Colonic mucosa (tissue), 4 donors: ENCODE data around the gene PRKAR2B. TPM values are rescaled to one million over a fixed set of nuclear protein-coding genes. Genes with fewer than 3 reads are reported as not detected.

Experiments used
- DNase-seq: peaks from one replicate; pipeline ENCODE4 v3.0.0-alpha.2; 2020
- H3K27ac ChIP-seq: fragments of 200-600 bp; one replicate; pipeline ENCODE4 v1.8.0; 2021
- H3K27me3 ChIP-seq: fragments of 200-600 bp; one replicate; pipeline ENCODE4 v1.8.0; 2021
- H3K36me3 ChIP-seq: fragments of 200-600 bp; one replicate; pipeline ENCODE4 v1.8.0; 2021
- H3K4me1 ChIP-seq: fragments of 200-600 bp; one replicate; pipeline ENCODE4 v1.8.0; 2021; ENCODE audit warnings: mild to moderate bottlenecking
- H3K4me3 ChIP-seq: fragments of 200-600 bp; one replicate; pipeline ENCODE4 v1.8.0; 2021
- H3K9ac ChIP-seq, 2 donors: one replicate each; pipeline ENCODE4 v1.7.0; 2013; ENCODE audit warnings: control low read depth in 2 of 2, low read depth in 2 of 2, low read length in 2 of 2
- H3K9me3 ChIP-seq: fragments of 200-600 bp; one replicate; pipeline ENCODE4 v1.8.0; 2021
- intact Hi-C: fragments of 100-400 bp; cut with DNase I; formaldehyde crosslinking; loops from one replicate; pipeline ENCODE4 v1.14.1; 2022
- total RNA-seq, 2 donors: library from RNA; stranded (reverse); fragmentation: NEBNext Ultra II Directional in 1 of 2; extraction: Animal tissue kit (Norgen Biotek cat#: 25700) in 1 of 2; gene quantifications; one replicate each; pipeline ENCODE4 v1.2.1, GENCODE V29; 2021
- TF ChIP-seq, protein P1 (sequence below): fragments of 200-600 bp; IDR thresholded peaks from one replicate; pipeline ENCODE4 v1.8.0; 2022; ENCODE audit warnings: antibody characterized with exemption, mild to moderate bottlenecking
- donor health status: healthy.
- donor health status: DM: no; HTN: no; CAD: no.
- donor health status: DM: no; HTN: no; CAD: no.

The PRKAR2B gene
- total RNA-seq, 2 donors from 2014 or later, result 9.3 to 11.7 TPM

DNA sequence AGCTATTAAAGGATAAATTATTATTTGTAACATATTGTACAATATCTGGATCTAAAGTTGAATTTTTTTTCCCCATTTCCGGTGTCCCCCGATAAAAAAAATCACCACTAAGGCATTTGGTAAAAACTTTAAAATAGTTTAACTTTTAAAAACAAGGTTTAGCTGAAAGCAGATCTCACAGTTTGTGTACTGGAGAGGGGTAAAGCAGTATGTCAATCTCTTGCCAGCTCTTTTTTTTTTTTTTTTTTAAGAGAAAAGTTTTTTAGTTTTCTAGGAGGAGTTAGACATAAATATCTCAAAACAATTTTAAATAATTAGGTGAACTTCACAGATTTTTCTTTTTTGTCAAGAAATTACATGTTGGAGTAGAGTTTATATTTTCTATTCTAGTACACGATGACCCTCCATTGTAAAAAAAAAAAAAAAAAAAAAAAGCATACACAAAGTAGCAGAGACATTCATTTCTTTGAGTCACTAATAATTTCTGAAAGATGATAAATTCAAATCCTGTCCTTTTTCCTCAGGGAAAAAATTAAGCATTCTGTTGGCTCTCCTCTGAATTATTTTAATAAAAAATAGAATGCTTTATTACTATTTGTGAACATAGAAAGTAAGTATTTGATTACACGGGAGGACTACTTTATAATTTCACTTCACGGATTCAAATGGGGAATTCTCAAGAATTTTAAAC, 122.4 kb downstream of the PRKAR2B start:
- peak overlapping the region; percentile 97 for H3K27ac ChIP-seq
- H3K9me3 ChIP-seq, result no peaks in the 10 kb centered on the region
- no peaks in the 10 kb centered on the region for H3K36me3 ChIP-seq
- TF ChIP-seq, protein P1, sequence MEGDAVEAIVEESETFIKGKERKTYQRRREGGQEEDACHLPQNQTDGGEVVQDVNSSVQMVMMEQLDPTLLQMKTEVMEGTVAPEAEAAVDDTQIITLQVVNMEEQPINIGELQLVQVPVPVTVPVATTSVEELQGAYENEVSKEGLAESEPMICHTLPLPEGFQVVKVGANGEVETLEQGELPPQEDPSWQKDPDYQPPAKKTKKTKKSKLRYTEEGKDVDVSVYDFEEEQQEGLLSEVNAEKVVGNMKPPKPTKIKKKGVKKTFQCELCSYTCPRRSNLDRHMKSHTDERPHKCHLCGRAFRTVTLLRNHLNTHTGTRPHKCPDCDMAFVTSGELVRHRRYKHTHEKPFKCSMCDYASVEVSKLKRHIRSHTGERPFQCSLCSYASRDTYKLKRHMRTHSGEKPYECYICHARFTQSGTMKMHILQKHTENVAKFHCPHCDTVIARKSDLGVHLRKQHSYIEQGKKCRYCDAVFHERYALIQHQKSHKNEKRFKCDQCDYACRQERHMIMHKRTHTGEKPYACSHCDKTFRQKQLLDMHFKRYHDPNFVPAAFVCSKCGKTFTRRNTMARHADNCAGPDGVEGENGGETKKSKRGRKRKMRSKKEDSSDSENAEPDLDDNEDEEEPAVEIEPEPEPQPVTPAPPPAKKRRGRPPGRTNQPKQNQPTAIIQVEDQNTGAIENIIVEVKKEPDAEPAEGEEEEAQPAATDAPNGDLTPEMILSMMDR, result no peak
- H3K4me1 ChIP-seq, result no peaks in the 10 kb centered on the region
- peak overlapping the region; percentile 47 for H3K4me3 ChIP-seq
- H3K9ac ChIP-seq, result no peak overlapping the region
- H3K27me3 ChIP-seq, result no peaks in the 10 kb centered on the region
- DNase-seq, result no peak
- intact Hi-C loops, result no loop called here

DNA sequence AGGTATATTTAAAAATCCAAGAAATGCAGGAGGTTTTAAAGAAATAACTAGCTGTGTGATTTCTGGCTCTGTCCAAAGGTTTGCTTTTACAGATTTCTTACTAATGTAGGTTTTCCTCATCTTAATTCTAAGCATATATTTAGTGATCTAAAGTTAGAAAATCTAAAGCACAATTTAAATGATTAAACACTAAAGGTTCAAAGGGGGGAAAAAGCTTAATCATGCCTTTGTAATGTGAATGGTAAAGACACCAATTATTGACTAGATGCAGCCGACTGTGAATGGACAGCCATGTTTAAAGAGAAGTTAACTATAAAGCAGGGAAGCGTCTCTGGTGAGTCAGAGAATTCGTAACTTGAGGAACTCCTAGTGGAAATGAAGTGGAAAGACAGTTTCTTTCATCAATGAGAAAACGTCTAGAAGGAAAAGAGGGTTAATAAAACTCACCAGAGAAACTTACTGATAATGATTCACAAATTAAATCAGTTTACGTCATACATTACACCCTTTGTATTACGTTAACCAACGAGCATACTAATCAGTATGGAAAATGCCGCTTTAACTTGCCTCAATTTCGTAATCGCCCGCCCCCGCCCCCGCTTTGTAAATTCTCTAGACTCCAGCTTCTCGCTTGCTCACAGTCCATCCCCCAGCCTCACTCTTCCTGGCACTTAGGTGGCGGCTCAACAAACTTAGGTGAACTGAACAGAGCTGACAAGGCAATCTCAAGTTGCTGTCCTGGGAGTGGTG, 123.2 kb downstream of the PRKAR2B start:
- peak; percentile 28 for DNase-seq
- peak overlapping the region; percentile 47 for H3K4me3 ChIP-seq
- TF ChIP-seq, protein P1, result peak; percentile 25
- H3K36me3 ChIP-seq, result no peaks in the 10 kb centered on the region
- H3K4me1 ChIP-seq, result no peaks in the 10 kb centered on the region
- H3K9me3 ChIP-seq, result no peaks in the 10 kb centered on the region
- intact Hi-C loops, result no loop called here
- peak overlapping the region; percentile 97 for H3K27ac ChIP-seq
- no peaks in the 10 kb centered on the region for H3K27me3 ChIP-seq
- H3K9ac ChIP-seq, result peak overlapping the region; percentile 70 to 92

DNA sequence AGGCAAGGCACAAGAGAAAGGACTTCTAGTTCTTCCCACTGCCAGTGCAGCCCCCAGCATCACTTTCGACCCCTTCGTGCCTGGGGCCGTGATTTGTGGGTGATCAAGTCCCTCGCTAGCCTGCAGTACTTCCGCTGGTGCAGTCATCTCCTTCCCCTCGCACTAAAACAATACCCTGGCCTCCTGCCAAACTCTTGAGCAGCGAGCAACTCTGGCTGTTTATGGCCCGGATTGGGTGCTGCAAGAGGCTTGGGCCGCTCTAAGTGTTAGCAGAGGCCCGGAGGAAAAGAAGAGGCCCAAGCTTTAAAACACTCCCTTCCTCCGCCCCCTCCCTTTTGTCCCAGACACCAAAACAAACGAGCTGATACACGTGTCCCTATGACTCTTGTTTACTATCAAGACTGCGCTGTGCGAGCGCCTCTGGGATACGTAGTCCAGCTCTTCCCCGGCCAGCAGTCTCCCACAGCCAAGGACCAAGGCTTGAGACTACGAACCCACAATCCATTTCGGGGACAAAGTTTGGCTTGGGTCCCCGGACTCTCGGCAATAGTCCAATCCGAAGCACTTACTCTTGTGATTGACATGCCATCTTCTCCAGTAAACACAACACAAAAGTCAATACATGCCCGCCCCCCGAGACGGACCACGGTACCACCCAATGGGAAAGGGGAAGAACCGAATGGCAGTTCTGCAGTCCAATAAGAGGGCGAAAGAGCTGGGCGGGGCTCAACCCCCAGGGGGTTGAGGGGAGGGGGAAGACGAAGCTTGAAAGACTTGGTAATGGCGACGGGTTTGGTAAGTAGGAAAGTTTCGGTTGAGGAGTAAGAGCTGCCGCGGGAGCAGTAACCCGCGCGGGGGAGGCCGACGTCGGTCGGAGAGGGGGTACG, 124.0 kb downstream of the PRKAR2B start, which contains the start of gene HBP1:
TSS of gene HBP1 (plus strand) at position 771 of the 887 bp plus-strand sequence. CDS start 10,891 bp downstream, outside the sequence.
- peak; percentile 99 for DNase-seq
- intact Hi-C loops, result no loop called here
- Histone ChIP-seq H3K9me3 (no peaks in the 10 kb centered on the region), H3K4me1 (no peaks in the 10 kb centered on the region), H3K9ac (peak within 1 kb of the TSS; percentile 92 to 93), H3K36me3 (no peaks in the 10 kb centered on the region), H3K4me3 (peak within 1 kb of the TSS; percentile 72), H3K27ac (peak within 1 kb of the TSS; percentile 97), H3K27me3 (no peaks in the 10 kb centered on the region)
- TF ChIP-seq, protein P1, result no peak

DNA sequence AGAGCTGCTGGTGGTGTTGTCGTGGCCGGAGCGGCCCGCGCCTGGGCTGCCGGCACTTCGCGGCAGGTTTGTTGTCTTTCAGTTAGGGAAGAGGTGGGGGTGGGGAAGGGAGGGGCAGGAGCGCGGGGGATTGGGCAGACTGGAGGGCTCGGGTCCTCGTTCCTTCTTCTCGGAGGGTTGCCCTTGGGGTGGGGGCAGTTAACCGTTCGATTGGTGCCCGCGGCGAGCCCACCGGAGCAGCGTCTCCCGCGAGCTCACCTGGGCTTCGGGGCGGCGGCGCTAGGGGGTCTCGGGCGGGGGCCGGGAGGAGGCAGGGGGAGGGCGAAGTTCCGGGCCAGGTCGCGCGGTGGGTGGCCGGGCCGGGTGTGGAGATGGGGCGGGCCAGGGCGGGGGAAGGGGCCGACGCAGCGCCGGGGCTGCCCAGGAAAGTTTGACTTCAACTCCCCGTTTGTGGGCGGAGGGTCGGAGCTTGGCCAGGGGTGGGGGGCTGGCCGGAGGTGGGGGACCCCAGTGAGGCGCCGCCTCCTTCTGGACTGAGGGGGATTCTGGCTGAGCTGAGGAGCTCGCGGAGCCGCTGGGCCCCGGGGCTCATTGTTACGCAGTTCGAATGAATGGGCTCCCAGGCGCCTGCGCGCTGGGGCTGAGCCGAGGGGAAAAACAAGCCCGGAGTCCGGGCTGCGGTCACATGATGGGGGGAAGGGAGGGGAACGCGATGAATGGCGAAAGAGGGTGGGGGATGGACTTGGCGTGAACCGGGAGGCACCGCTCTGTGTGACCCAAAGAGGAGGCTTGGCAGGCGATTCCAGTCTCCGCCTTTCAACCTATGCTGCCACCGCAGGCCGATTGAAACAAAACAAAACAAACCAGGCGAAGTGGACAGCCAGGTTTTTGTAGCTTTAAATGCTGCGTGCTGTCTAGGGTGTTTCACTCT, 124.9 kb downstream of the PRKAR2B start:
- Histone ChIP-seq H3K27me3 (no peaks in the 10 kb centered on the region), H3K4me3 (peak overlapping the region; percentile 72), H3K36me3 (no peaks in the 10 kb centered on the region), H3K4me1 (no peaks in the 10 kb centered on the region), H3K9me3 (no peaks in the 10 kb centered on the region), H3K27ac (peak overlapping the region; percentile 91), H3K9ac (peak overlapping the region; percentile 89 to 93)
- peak; percentile 99 for DNase-seq
- intact Hi-C loops, result no loop called here
- TF ChIP-seq, protein P1, result no peak
